ENCODE results near the gene ATR. TPM values are rescaled to one million over a fixed set of nuclear protein-coding genes. Genes with fewer than 3 reads are reported as not detected.

Gene ATR
- total and polyA plus RNA-seq, 2 of the 4 experiments (the other 2 are of a cell fraction), result 9.5 to 28.0 TPM

- no peak overlapping the region for H4K8ac ChIP-seq (ENCODE audit: low read depth in 2 of 2, low read length in 2 of 2)
- no peak overlapping the region for H3K4me3 ChIP-seq (ENCODE audit: insufficient read depth, low read depth, low read length)
- no peak overlapping the region for H3K23ac ChIP-seq (ENCODE audit: low read depth, low read length)
- H3K18ac ChIP-seq (ENCODE audit: low read depth, low read length), result no peak overlapping the region
- DNase-seq (peak; percentile 73), ATAC-seq (ENCODE audit: low read depth) (peak; percentile 94)
- peaks cover 7% of the 10 kb centered on the region for H3K27me3 ChIP-seq (ENCODE audit: control insufficient read depth, insufficient read depth, low read length)
- H3K4me1 ChIP-seq (ENCODE audit: control insufficient read depth, insufficient read depth, low read length), result no peaks in the 10 kb centered on the region
- intact Hi-C loops (cut with micrococcal nuclease) (loop anchor here (1.0 to 2.0 kb wide), 2 partner anchors 400 to 407 kb away; no protein-coding TSS in a partner anchor), dilution Hi-C loops (cut with HindIII; ENCODE audit: low sequenced_read_pairs, unreplicated experiment) (no loop called here), in situ Hi-C loops (cut with MboI; ENCODE audit: low sequenced_read_pairs) (loop anchor here (5.0 kb wide), 1 partner anchor 405 kb away; no protein-coding TSS in a partner anchor)
- H3K14ac ChIP-seq (replicated peaks; ENCODE audit: low read depth, low read length), result no peak overlapping the region
- no peak overlapping the region; the same call in 1 of the 2 replicates for H3K4ac ChIP-seq (ENCODE audit: low read depth, low read length)
- no peaks in the 10 kb centered on the region for H3K9me1 ChIP-seq (ENCODE audit: insufficient read depth, low read length)
- H2BK120ac ChIP-seq (ENCODE audit: low read depth, low read length), result no peak overlapping the region
- no peak overlapping the region for H3K56ac ChIP-seq (ENCODE audit: extremely low read depth, insufficient read depth, low read length)
- BruUV-seq (replicated peaks), result no TSS peak
- H3K27ac ChIP-seq (ENCODE audit: insufficient read depth, low read length), result no peak overlapping the region
- H3K9ac ChIP-seq (ENCODE audit: low read depth, low read length), result no peak overlapping the region
- no peak overlapping the region for H2BK5ac ChIP-seq (ENCODE audit: low read depth, low read length, poor library complexity, severe bottlenecking)
- H3K4me2 ChIP-seq (ENCODE audit: low read depth, low read length), result no peak overlapping the region
- H2AK9ac ChIP-seq (replicated peaks; ENCODE audit: low read depth, low read length, poor library complexity), result no peak overlapping the region
- no peaks in the 10 kb centered on the region for H3K79me1 ChIP-seq (ENCODE audit: low read depth in 1 of 2, low read length in 2 of 2)
- no peak overlapping the region for H2BK15ac ChIP-seq (ENCODE audit: low read depth, low read length)
- no peak overlapping the region for H2AK5ac ChIP-seq (ENCODE audit: low read depth, low read length)
- H4K5ac ChIP-seq (ENCODE audit: low read depth, low read length), result no peak overlapping the region
- peak overlapping the region; percentile 68 for H2AFZ ChIP-seq (replicated peaks; ENCODE audit: low read length, poor library complexity)
- ChIA-PET POLR2A (ENCODE audit: unreplicated experiment) (no interaction called here), CTCF (interaction anchor here (0.6 to 1.2 kb wide), 7 partner anchors 9 to 416 kb away, joined by 3 to 5 read pairs (median 3); partner anchors contain the start of gene PLS1)
- H2BK20ac ChIP-seq (ENCODE audit: low read depth, low read length), result no peak overlapping the region
- no peaks in the 10 kb centered on the region for H3K36me3 ChIP-seq (ENCODE audit: control insufficient read depth, insufficient read depth, low read length)
- no peak overlapping the region for H4K91ac ChIP-seq (ENCODE audit: insufficient read depth, low read depth, low read length)
- no peaks in the 10 kb centered on the region for H3K9me3 ChIP-seq (ENCODE audit: control insufficient read depth, insufficient read depth, low read length)
- TF ChIP-seq MXI1 (IDR thresholded peaks at IDR 0.05; ENCODE audit: borderline replicate concordance, low read depth, low read length) (no peak), ELK1 (IDR thresholded peaks at IDR 0.05; ENCODE audit: borderline replicate concordance, low read depth, low read length) (no peak), NFE2L2 (IDR thresholded peaks at IDR 0.05; ENCODE audit: low read depth, low read length) (no peak), RCOR1 (IDR thresholded peaks at IDR 0.05; ENCODE audit: insufficient replicate concordance, low read length) (no peak), RAD21 (IDR thresholded peaks at IDR 0.05; ENCODE audit: low read length) (peak; percentile 72), POLR2A (IDR thresholded peaks at IDR 0.05; ENCODE audit: low read depth, low read length) (no peak), BHLHE40 (IDR thresholded peaks at IDR 0.05; ENCODE audit: low read depth, low read length) (no peak), CHD1 (IDR thresholded peaks at IDR 0.05; ENCODE audit: low read depth, low read length) (no peak), RFX5 (IDR thresholded peaks at IDR 0.05; ENCODE audit: low read depth, low read length) (no peak), CEBPB (IDR thresholded peaks at IDR 0.05; ENCODE audit: low read depth, low read length) (peak; percentile 31; the same call in 1 of the 2 replicates), MAZ (IDR thresholded peaks at IDR 0.05; ENCODE audit: borderline replicate concordance, low read depth, low read length) (no peak), CTCF (conservative IDR thresholded peaks at IDR 0.05; ENCODE audit: low read depth, low read length) (peak; percentile 70), FOS (IDR thresholded peaks at IDR 0.05; ENCODE audit: low read depth, low read length) (no peak), SMC3 (IDR thresholded peaks at IDR 0.05; ENCODE audit: low read depth, low read length) (peak; percentile 70), USF2 (IDR thresholded peaks at IDR 0.05; ENCODE audit: low read depth, low read length) (no peak), MAFK (IDR thresholded peaks at IDR 0.05; ENCODE audit: low read depth, low read length) (no peak)
- WGBS, 2 experiments (ENCODE audit: extremely low coverage in 2 of 2, insufficient read length in 1 of 2), result no CpG with 5 or more reads among the region's 2 CpGs
- no peaks in the 10 kb centered on the region for H4K20me1 ChIP-seq (ENCODE audit: insufficient read depth, low read length)
Measured at GRCh38 chr3:142586803-142587406, 8.4 kb upstream of the ATR start.
